ENCODE results near the gene CACYBP. TPM values are rescaled to one million over a fixed set of nuclear protein-coding genes. Genes with fewer than 3 reads are reported as not detected.
A peak's percentile ranks its signal among the peaks of the same experiment; 100 is the strongest.

Gene CACYBP
- total RNA-seq, 2 experiments from 2014 or later = 307 to 346 TPM

- Mint-ChIP-seq H3K27me3 (peaks cover 1% of the 10 kb centered on the region), H3K36me3 (ENCODE audit: low read depth) (no peaks in the 10 kb centered on the region), H3K27ac (peak overlapping the region; percentile 84), H3K4me3 (peak overlapping the region; percentile 68), H3K9me3 (no peaks in the 10 kb centered on the region), H3K4me1 (ENCODE audit: low read depth) (peaks cover 63% of the 10 kb centered on the region)
- ChIA-PET POLR2A (interaction anchor here (0.8 to 1.2 kb wide), 5 partner anchors 20 to 166 kb away, joined by 3 to 4 read pairs (median 3); partner anchors contain the start of gene MRPS14), CTCF (interaction anchor here (1.7 to 3.1 kb wide), 2 partner anchors 17 to 33 kb away, joined by 11 to 18 read pairs; partner anchors contain the start of gene CACYBP)
- ATAC-seq = no peak
- intact Hi-C loops (cut with micrococcal nuclease) = no loop called here
- no peak for DNase-seq
- TF ChIP-seq CTCF (IDR thresholded peaks at IDR 0.05) = no peak
These were observed 33.7 kb upstream of the CACYBP start for GRCh38 chr1:174966008-174966572.

DNA sequence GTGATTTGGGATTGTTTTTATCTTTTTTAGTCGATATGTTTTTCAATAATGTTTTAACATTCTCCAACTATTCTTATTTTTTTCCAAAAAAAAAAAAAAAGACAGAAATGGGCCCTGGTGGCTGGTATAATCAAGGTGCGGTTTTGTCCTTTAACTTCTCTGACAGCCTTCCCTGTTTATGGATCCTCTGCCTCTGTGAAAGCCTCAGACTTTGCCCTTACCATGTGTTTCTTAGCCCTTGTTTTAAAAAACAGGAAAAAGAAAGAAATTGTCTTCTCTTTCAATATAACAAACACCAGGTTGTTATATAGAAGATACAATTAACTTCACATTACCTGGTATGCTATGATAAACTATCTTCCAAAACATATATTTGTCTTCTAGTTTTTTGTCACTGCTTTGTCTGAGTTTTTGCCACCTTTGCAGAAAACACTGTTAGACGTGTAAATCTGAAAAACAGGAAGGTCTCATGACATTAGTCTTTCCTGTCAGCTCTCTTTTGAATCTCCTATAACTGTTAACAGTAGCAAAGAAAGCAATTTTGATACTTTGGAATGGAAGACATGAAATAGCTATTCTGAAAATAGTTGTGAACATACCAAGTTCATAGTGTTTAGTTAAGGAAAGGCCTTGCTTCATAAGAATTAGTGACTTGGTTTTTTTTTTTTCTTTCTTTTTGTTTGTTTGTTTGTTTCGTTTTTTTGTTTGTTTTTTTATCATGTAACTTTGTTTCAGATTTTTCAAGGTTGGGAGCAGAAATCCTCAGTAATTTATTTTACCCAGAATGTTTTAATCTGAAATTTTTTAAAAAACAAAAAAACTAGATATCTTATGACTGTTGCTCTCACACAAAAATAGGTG, 31.7 kb upstream of the CACYBP start:
- Mint-ChIP-seq H3K27ac (peak overlapping the region; percentile 81), H3K27me3 (peaks cover 1% of the 10 kb centered on the region), H3K36me3 (ENCODE audit: low read depth) (peaks cover 4% of the 10 kb centered on the region), H3K4me3 (peak overlapping the region; percentile 51), H3K9me3 (no peaks in the 10 kb centered on the region), H3K4me1 (ENCODE audit: low read depth) (peaks cover 73% of the 10 kb centered on the region)
- TF ChIP-seq CTCF (IDR thresholded peaks at IDR 0.05) = no peak
- ChIA-PET POLR2A (interaction anchor here (0.6 to 1.3 kb wide), 6 partner anchors 12 to 1101 kb away, joined by 3 to 5 read pairs (median 4); partner anchors contain the start of gene MRPS14), CTCF (interaction anchor here (1.0 to 3.1 kb wide), 6 partner anchors 11 to 32 kb away, joined by 3 to 18 read pairs (median 5); partner anchors contain the start of gene CACYBP)
- DNase-seq (no peak), ATAC-seq (no peak)
- intact Hi-C loops (cut with micrococcal nuclease) = no loop called here

GRCh38 chr1:174968750-174969244, 30.9 kb upstream of the CACYBP start:
- Mint-ChIP-seq H3K4me1 (ENCODE audit: low read depth) (peaks cover 67% of the 10 kb centered on the region), H3K9me3 (no peaks in the 10 kb centered on the region), H3K27me3 (peaks cover 1% of the 10 kb centered on the region), H3K4me3 (peak overlapping the region; percentile 51), H3K36me3 (ENCODE audit: low read depth) (peaks cover 6% of the 10 kb centered on the region), H3K27ac (peak overlapping the region; percentile 81)
- ATAC-seq (peak; percentile 52), DNase-seq (peak; percentile 54)
- ChIA-PET CTCF (interaction anchor here (0.6 to 2.7 kb wide), 6 partner anchors 10 to 177 kb away, joined by 3 to 9 read pairs (median 4); partner anchors contain the start of gene CACYBP), POLR2A (interaction anchor here (0.6 to 1.3 kb wide), 6 partner anchors 11 to 1102 kb away, joined by 3 to 5 read pairs (median 4); partner anchors contain the start of gene MRPS14)
- no peak for TF ChIP-seq CTCF (IDR thresholded peaks at IDR 0.05)
- intact Hi-C loops (cut with micrococcal nuclease) = no loop called here

- Mint-ChIP-seq H3K4me1 (ENCODE audit: low read depth) (peaks cover 59% of the 10 kb centered on the region), H3K4me3 (peak overlapping the region; percentile 40), H3K27me3 (peaks cover 1% of the 10 kb centered on the region), H3K36me3 (ENCODE audit: low read depth) (peaks cover 9% of the 10 kb centered on the region), H3K9me3 (no peaks in the 10 kb centered on the region), H3K27ac (peak overlapping the region; percentile 81)
- POLR2A ChIA-PET = interaction anchor here (0.9 to 1.4 kb wide), 3 partner anchors 28 to 33 kb away, joined by 3 to 4 read pairs (median 3); no protein-coding TSS in a partner anchor
- CTCF ChIA-PET = interaction anchor here (1.0 to 1.1 kb wide), 3 partner anchors 9 to 29 kb away, joined by 3 to 11 read pairs (median 4); no protein-coding TSS in a partner anchor
- intact Hi-C loops (cut with micrococcal nuclease) = no loop called here
- TF ChIP-seq CTCF (IDR thresholded peaks at IDR 0.05) = no peak
- ATAC-seq (peak; percentile 60), DNase-seq (peak; percentile 76)
These were observed 29.8 kb upstream of the CACYBP start for GRCh38 chr1:174969977-174970376.
